Endodermal cell (in vitro differentiated cells): ENCODE data around the gene CDRT4. TPM values are rescaled to one million over a fixed set of nuclear protein-coding genes. Genes with fewer than 3 reads are reported as not detected.

Experiments used
- DNase-seq: peaks from one replicate; pipeline ENCODE4 v3.0.0-alpha.2; 2017
- H3K27ac ChIP-seq: 2 replicates; pipeline ENCODE4 v1.5.1; 2013; ENCODE audit warnings: mild to moderate bottlenecking, low read depth, low read length, moderate library complexity
- H3K27me3 ChIP-seq: 2 replicates; pipeline ENCODE4 v1.6.1; 2013; ENCODE audit warnings: mild to moderate bottlenecking, low read length, moderate library complexity; ENCODE audit not compliant: insufficient read depth, control insufficient read depth, poor library complexity, severe bottlenecking
- H3K36me3 ChIP-seq: 2 replicates; pipeline ENCODE4 v1.7.0; 2013; ENCODE audit warnings: mild to moderate bottlenecking, low read length, moderate library complexity; ENCODE audit not compliant: control insufficient read depth, insufficient read depth
- H3K4me1 ChIP-seq: one replicate; pipeline ENCODE4 v1.7.0; 2013; ENCODE audit warnings: low read length; ENCODE audit not compliant: control insufficient read depth, insufficient read depth
- H3K4me3 ChIP-seq: 2 replicates; pipeline ENCODE4 v1.5.1; 2013; ENCODE audit warnings: mild to moderate bottlenecking, low read length, moderate library complexity
- H3K9ac ChIP-seq: 2 replicates; pipeline ENCODE4 v1.6.1; 2013; ENCODE audit warnings: mild to moderate bottlenecking, low read length, moderate library complexity; ENCODE audit not compliant: poor library complexity, severe bottlenecking; ENCODE audit errors: extremely low read depth
- H3K9me3 ChIP-seq: 2 replicates; pipeline ENCODE4 v1.6.1; 2013; ENCODE audit warnings: mild to moderate bottlenecking, low read length, moderate library complexity; ENCODE audit not compliant: control insufficient read depth
- H3K27ac Mint-ChIP-seq: 2 replicates; pipeline ENCODE4 v1.8.0; 2020; ENCODE audit warnings: mixed read lengths
- H3K27me3 Mint-ChIP-seq: 2 replicates; pipeline ENCODE4 v1.8.0; 2021; ENCODE audit warnings: mild to moderate bottlenecking, mixed read lengths; ENCODE audit not compliant: insufficient read depth
- H3K36me3 Mint-ChIP-seq: 2 replicates; pipeline ENCODE4 v1.8.0; 2020; ENCODE audit warnings: low read depth, mixed read lengths
- H3K4me1 Mint-ChIP-seq: 2 replicates; pipeline ENCODE4 v1.8.0; 2020; ENCODE audit warnings: mixed read lengths
- H3K4me3 Mint-ChIP-seq: 2 replicates; pipeline ENCODE4 v1.8.0; 2020; ENCODE audit warnings: mild to moderate bottlenecking, moderate library complexity, mixed read lengths
- H3K9me3 Mint-ChIP-seq: 2 replicates; pipeline ENCODE4 v1.8.0; 2020; ENCODE audit warnings: mild to moderate bottlenecking, mixed read lengths
- CTCF ChIP-seq: fragments of 200-600 bp; sonication (generic); conservative IDR thresholded peaks from 2 replicates; pipeline ENCODE4 v1.5.0; 2021; ENCODE audit warnings: antibody characterized with exemption, mild to moderate bottlenecking
- WGBS, 2 experiments: methylation state at CpG; one replicate each; pipeline versions ENCODE4 v1.1.5 to v1.1.7; 2013; ENCODE audit warnings: missing lambda C conversion rate in 2 of 2, mixed read lengths in 1 of 2; ENCODE audit not compliant: insufficient coverage in 1 of 2, insufficient read length in 1 of 2; 5-methylcytosine and 5-hydroxymethylcytosine counted together
- total RNA-seq, 2 donors: library from RNA; stranded (reverse); fragmentation: NEBNext Ultra II Directional in 1 of 2; extraction: Animal tissue kit (Norgen Biotek cat#: 25700) in 1 of 2; gene quantifications; 2 replicates in 1 of 2; 3 replicates in 1 of 2; pipeline ENCODE4 v1.2.1, GENCODE V29; 2021

Gene CDRT4
- total RNA-seq, 2 donors from 2014 or later, result 16.4 to 39.7 TPM

GRCh38 chr17:15511142-15511541 is 43.7 kb upstream of the CDRT4 start:
- Histone ChIP-seq H3K27ac (no peak overlapping the region), H3K27me3 (no peaks in the 10 kb centered on the region), H3K4me1 (no peaks in the 10 kb centered on the region), H3K4me3 (no peak overlapping the region), H3K9me3 (no peaks in the 10 kb centered on the region), H3K9ac (no peak overlapping the region), H3K36me3 (peaks cover 92% of the 10 kb centered on the region)
- Mint-ChIP-seq H3K9me3 (no peaks in the 10 kb centered on the region), H3K27me3 (no peaks in the 10 kb centered on the region), H3K4me3 (no peak overlapping the region), H3K4me1 (no peaks in the 10 kb centered on the region), H3K27ac (no peak overlapping the region), H3K36me3 (peaks cover 82% of the 10 kb centered on the region)
- TF ChIP-seq CTCF, result no peak
- 92 to 100% methylated on average over 1 of the region's 2 CpGs for WGBS, 2 experiments
- no peak for DNase-seq

GRCh38 chr17:15510361-15510760 is 42.9 kb upstream of the CDRT4 start:
- Histone ChIP-seq H3K9ac (no peak overlapping the region), H3K9me3 (no peaks in the 10 kb centered on the region), H3K36me3 (peaks cover 85% of the 10 kb centered on the region), H3K27me3 (no peaks in the 10 kb centered on the region), H3K27ac (no peak overlapping the region), H3K4me3 (no peak overlapping the region), H3K4me1 (no peaks in the 10 kb centered on the region)
- no peak for DNase-seq
- WGBS, 2 experiments, result 92 to 93% methylated on average over 2 to 3 of the region's 3 CpGs
- no peak overlapping the region for H3K4me3 Mint-ChIP-seq
- no peak overlapping the region for H3K27ac Mint-ChIP-seq
- H3K36me3 Mint-ChIP-seq, result peaks cover 75% of the 10 kb centered on the region
- TF ChIP-seq CTCF, result no peak
- H3K4me1 Mint-ChIP-seq, result no peaks in the 10 kb centered on the region
- H3K27me3 Mint-ChIP-seq, result no peaks in the 10 kb centered on the region
- no peaks in the 10 kb centered on the region for H3K9me3 Mint-ChIP-seq

- TF ChIP-seq CTCF, result no peak
- peaks cover 76% of the 10 kb centered on the region for H3K36me3 Mint-ChIP-seq
- Histone ChIP-seq H3K9me3 (no peaks in the 10 kb centered on the region), H3K36me3 (peaks cover 85% of the 10 kb centered on the region), H3K27ac (no peak overlapping the region), H3K4me3 (no peak overlapping the region), H3K4me1 (no peaks in the 10 kb centered on the region), H3K27me3 (no peaks in the 10 kb centered on the region), H3K9ac (no peak overlapping the region)
- H3K4me3 Mint-ChIP-seq, result no peak overlapping the region
- H3K27me3 Mint-ChIP-seq, result no peaks in the 10 kb centered on the region
- WGBS, 2 experiments, result 92 to 93% methylated on average over 2 to 5 of the region's 5 CpGs
- H3K9me3 Mint-ChIP-seq, result no peaks in the 10 kb centered on the region
- peak; percentile 48 for DNase-seq
- no peaks in the 10 kb centered on the region for H3K4me1 Mint-ChIP-seq
- H3K27ac Mint-ChIP-seq, result no peak overlapping the region
Observed at GRCh38 chr17:15509095-15509494, 41.7 kb upstream of the CDRT4 start.
